ENCODE results near the gene MRTFA.

DNA sequence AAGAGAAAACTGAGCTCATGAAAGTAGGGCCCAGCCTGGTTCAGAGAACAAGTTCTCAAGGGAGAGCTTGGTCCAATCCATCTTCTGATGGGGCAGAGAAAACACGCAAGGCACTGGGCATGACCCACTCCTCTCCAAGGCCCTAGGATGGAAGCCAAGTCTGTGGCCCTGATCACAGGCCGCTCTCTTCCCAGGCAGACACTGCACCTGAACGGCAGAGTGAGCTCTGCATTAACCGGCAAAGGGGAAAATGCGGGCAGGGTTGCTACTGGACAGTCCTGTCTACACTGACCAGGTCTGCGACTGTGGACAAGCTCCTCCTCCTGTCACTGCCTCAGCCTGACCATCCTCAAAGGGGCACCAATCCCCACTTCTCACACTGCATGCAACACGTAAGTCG is 216.8 kb downstream of the MRTFA start:
- TF ChIP-seq MAX (IDR thresholded peaks at IDR 0.05), result no peak
- TF ChIP-seq, protein P1, sequence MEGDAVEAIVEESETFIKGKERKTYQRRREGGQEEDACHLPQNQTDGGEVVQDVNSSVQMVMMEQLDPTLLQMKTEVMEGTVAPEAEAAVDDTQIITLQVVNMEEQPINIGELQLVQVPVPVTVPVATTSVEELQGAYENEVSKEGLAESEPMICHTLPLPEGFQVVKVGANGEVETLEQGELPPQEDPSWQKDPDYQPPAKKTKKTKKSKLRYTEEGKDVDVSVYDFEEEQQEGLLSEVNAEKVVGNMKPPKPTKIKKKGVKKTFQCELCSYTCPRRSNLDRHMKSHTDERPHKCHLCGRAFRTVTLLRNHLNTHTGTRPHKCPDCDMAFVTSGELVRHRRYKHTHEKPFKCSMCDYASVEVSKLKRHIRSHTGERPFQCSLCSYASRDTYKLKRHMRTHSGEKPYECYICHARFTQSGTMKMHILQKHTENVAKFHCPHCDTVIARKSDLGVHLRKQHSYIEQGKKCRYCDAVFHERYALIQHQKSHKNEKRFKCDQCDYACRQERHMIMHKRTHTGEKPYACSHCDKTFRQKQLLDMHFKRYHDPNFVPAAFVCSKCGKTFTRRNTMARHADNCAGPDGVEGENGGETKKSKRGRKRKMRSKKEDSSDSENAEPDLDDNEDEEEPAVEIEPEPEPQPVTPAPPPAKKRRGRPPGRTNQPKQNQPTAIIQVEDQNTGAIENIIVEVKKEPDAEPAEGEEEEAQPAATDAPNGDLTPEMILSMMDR (IDR thresholded peaks at IDR 0.05; ENCODE audit: low read depth, low read length, missing input control), result no peak
- no peak for TF ChIP-seq GABPA (IDR thresholded peaks at IDR 0.05 in 1 of 2, conservative IDR thresholded peaks at IDR 0.05 in 1 of 2)
- TF ChIP-seq NR2F2 (IDR thresholded peaks at IDR 0.05), result no peak
- no peak for TF ChIP-seq YY1 (IDR thresholded peaks at IDR 0.05)
- no peak for TF ChIP-seq REST (IDR thresholded peaks at IDR 0.05)
- TF ChIP-seq, protein P2, sequence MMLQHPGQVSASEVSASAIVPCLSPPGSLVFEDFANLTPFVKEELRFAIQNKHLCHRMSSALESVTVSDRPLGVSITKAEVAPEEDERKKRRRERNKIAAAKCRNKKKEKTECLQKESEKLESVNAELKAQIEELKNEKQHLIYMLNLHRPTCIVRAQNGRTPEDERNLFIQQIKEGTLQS (IDR thresholded peaks at IDR 0.05), result no peak
- TF ChIP-seq TAF1 (conservative IDR thresholded peaks at IDR 0.05), result no peak
- no peak for TF ChIP-seq RAD21 (IDR thresholded peaks at IDR 0.05)
